Skeletal muscle tissue (tissue), 4 donors: ENCODE data around the gene IPPK. TPM values are rescaled to one million over a fixed set of nuclear protein-coding genes. Genes with fewer than 3 reads are reported as not detected.
A peak's percentile ranks its signal among the peaks of the same experiment; 100 is the strongest.
"Not testable (repeated sequence)": the region's sequence is repeated elsewhere in the genome, so short reads cannot be mapped to it uniquely, and the experiment has no call there.

Experiments
- H3K27ac ChIP-seq: one replicate; pipeline ENCODE4 v1.7.0; 2013; ENCODE audit warnings: mild to moderate bottlenecking, low read depth, low read length, inconsistent platforms
- H3K27me3 ChIP-seq, 3 donors: one replicate each; pipeline ENCODE4 v1.7.0; 2013; ENCODE audit warnings: low read length in 3 of 3; ENCODE audit not compliant: control insufficient read depth in 3 of 3, insufficient read depth in 3 of 3
- H3K36me3 ChIP-seq, 3 donors: one replicate each; pipeline ENCODE4 v1.7.0; 2013; ENCODE audit warnings: low read length in 3 of 3; ENCODE audit not compliant: control insufficient read depth in 3 of 3, insufficient read depth in 3 of 3
- H3K4me1 ChIP-seq, 3 donors: one replicate each; pipeline ENCODE4 v1.7.0; 2013; ENCODE audit warnings: low read length in 3 of 3, mild to moderate bottlenecking in 3 of 3; ENCODE audit not compliant: control insufficient read depth in 3 of 3, insufficient read depth in 3 of 3
- H3K4me3 ChIP-seq, 3 donors: one replicate each; pipeline ENCODE4 v1.7.0; 2013; ENCODE audit warnings: low read length in 3 of 3
- H3K9ac ChIP-seq, 3 donors: one replicate each; pipeline ENCODE4 v1.7.0; 2013; ENCODE audit warnings: low read length in 3 of 3, mild to moderate bottlenecking in 3 of 3, moderate library complexity in 2 of 3, low read depth in 1 of 3
- H3K9me3 ChIP-seq, 3 donors: one replicate each; pipeline ENCODE4 v1.7.0; 2013; ENCODE audit warnings: low read length in 3 of 3; ENCODE audit not compliant: control insufficient read depth in 3 of 3
- total RNA-seq: library from RNA; depleted of rRNA; stranded (reverse); fragments of >200 nt; gene quantifications from one replicate; pipeline ENCODE4 v1.2.3, GENCODE V29; 2014
- donor health status: Osteomylitis.

The IPPK gene
- total RNA-seq, 1 donor from 2014 or later, result 6.3 TPM

DNA sequence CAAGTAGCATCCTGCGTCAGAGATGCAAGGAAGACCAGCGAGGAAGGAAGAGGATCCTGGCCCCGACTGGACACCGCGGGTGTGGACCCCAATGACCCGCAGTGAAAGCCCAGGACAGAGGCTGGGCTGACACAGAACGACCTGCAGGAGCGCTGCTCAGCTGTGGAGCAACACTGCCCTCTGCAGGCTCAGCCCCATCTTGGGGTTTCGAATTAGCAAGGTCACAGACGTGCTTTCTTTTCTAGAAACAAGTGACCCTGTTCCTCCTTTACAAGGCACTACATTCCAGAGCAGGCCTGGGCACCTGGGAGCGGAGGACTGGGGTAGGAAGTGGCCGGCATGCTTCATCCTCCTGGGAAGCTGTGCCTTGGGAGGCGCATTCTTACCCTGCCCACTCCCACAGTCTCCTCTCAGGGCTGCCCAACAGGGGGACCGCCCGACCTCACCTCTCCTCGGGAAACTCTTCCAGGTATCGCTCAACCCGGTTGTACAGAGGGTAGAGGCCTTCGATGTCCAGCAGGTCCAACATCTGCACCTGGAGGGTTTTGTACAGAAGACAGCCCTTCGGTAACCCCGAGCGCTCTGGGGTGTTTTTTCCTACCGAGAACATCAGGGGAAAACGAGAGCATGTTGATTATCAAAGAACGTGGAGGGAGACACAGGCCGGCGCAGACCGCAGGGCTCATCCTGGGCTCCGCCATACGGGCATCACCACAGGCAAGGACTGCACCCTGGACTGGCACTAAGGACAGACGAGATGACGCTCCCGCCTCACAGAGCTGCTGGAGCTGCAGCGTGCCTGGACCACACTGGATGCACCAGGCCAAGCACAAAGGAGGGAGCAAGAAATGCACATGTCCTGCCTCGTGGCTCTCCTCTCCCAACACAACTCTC, 35.0 kb downstream of the IPPK start:
- H3K27ac ChIP-seq, result no peak overlapping the region
- no peaks in the 10 kb centered on the region for H3K9me3 ChIP-seq
- no peaks in the 10 kb centered on the region for H3K27me3 ChIP-seq
- H3K4me3 ChIP-seq, result peak overlapping the region; percentile 32 to 41 (median 35)
- H3K36me3 ChIP-seq, result peaks cover 43 to 54% (median 53%) of the 10 kb centered on the region in 3 donors
- H3K4me1 ChIP-seq, result peaks cover 7 to 10% (median 8%) of the 10 kb centered on the region in 3 donors
- peak overlapping the region in 2 of 3 donors; percentile 25 to 69 for H3K9ac ChIP-seq

DNA sequence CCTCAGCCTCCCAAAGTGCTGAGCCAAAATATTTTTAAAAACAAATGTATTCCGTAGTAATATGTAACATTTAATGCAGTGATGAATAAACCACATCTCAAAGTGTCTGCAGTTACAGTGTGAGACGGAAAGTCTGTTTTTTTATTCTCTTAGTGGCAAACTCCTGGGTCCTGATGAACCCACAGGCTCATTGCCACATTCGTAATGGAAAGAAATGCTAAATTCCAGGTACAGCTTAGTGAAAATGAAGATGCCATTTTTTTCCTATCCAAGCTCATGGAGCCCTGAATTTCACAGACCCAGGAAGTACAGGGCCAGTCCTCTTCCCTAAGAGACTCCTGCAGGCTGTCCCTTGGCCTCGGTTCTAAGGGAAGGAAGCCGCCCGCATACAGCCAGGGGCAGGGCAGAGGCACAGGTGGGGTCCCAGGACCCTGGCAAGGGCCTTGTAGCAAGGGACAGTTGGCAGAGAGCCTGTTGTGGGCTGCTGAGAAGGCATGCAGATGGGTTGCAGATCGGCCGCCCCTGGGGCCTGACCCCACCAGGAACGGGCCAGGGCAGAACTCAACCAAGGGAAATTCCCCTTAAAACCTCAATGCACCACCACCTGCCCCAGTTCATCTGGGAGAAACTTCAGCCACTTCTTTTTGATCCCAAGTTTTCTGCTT, 36.2 kb downstream of the IPPK start:
- Histone ChIP-seq H3K36me3 (peaks cover 34 to 50% (median 46%) of the 10 kb centered on the region in 3 donors), H3K9me3 (no peaks in the 10 kb centered on the region), H3K4me1 (peaks cover 7 to 10% (median 8%) of the 10 kb centered on the region in 3 donors), H3K27me3 (no peaks in the 10 kb centered on the region), H3K4me3 (no peak overlapping the region), H3K9ac (no peak overlapping the region), H3K27ac (no peak overlapping the region)

DNA sequence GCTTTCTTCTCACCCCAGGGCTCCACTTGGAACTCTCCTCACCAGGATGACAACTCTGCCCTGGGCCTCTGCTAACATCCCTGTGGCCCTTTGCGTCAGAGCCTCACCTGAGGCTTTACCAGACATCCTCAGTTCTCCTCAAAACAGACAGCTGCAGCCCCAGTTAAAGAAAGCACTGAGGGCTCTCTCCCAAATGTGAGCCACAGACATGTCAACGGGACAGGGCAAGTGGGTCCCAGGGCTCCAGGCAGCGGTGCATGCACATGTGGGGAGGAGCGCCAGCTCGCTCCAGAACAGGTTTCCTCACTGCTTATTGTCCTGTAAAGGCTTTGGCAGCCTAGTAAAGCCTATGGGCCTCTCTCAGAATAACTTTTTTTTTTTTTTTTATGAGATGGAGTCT, 37.3 kb downstream of the IPPK start:
- no peak overlapping the region for H3K27ac ChIP-seq
- no peaks in the 10 kb centered on the region for H3K27me3 ChIP-seq
- H3K9ac ChIP-seq, result peak overlapping the region in 1 of 3 donors; percentile 33
- peaks cover 7 to 10% (median 8%) of the 10 kb centered on the region in 3 donors for H3K4me1 ChIP-seq
- H3K9me3 ChIP-seq, result no peaks in the 10 kb centered on the region
- H3K4me3 ChIP-seq, result no peak overlapping the region
- H3K36me3 ChIP-seq, result peaks cover 28 to 44% (median 37%) of the 10 kb centered on the region in 3 donors

DNA sequence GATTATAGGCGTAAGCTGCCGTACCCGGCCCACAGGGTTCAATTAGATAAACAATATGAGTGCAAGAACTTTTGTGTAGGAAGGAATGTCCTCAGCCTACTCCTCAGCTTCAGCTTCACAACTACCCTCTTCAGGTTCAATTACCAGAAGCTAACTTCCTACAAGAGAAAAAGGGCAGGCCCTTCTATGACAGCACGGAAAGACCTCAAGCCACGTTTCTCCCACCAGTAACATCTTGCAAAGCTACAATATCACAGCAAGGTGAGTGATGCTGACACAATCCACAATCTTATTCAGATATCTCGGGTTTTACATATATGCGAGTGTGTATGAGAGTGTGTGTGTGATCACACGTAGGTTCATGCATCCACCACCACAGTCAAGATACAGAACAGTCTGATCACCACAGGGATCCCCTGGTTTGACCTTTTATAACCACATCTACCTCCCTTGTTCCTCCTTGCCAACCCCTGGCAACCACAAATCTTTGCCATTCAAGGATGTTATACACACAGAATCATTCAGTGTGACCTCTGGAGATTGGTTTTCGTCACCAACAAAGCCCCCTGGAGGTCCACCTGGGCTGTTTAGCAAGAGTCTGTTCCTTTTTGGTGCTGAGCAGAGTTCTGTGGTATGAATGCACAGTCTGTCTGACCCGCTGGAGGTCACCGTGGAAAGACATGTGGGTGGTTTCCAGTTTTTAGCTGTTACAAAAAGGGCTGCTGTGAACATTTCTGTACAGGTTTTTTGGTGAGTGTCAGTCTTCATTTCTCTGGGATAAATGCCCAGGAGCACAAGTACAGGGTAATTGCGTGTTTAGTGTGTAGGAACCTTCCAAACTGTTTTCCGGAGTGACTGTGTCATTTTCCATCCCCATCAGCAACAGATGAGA, 38.2 kb downstream of the IPPK start:
- no peak overlapping the region for H3K4me3 ChIP-seq
- H3K36me3 ChIP-seq, result peaks cover 23 to 37% (median 31%) of the 10 kb centered on the region in 3 donors
- H3K9ac ChIP-seq, result no peak overlapping the region
- peaks cover 7 to 10% (median 8%) of the 10 kb centered on the region in 3 donors for H3K4me1 ChIP-seq
- no peaks in the 10 kb centered on the region for H3K27me3 ChIP-seq
- H3K9me3 ChIP-seq, result no peaks in the 10 kb centered on the region
- H3K27ac ChIP-seq, result no peak overlapping the region

DNA sequence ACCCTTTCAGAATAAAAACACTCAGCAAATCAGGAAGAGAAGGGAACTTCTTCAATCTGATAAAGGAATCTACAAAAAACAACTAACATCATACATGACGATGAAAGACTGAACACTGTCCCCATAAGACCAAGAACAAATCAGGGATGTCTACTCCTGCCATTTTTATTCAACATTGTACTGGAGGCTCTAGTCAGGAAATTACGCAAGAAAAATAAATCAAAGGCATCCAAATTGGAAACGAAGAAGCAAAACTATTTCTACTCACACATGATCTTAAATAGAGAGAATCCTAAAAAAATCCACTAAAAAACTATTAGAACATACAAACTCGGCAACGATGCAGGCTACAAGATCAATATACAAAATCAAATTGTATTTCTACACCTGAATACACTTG, 42.3 kb downstream of the IPPK start:
- no peaks in the 10 kb centered on the region for H3K27me3 ChIP-seq
- H3K9ac ChIP-seq, result no peak overlapping the region
- H3K9me3 ChIP-seq, result no peaks in the 10 kb centered on the region
- H3K36me3 ChIP-seq, result peaks cover 11 to 24% (median 23%) of the 10 kb centered on the region in 3 donors
- no peaks in the 10 kb centered on the region for H3K4me1 ChIP-seq
- H3K4me3 ChIP-seq, result no peak overlapping the region
- no peak overlapping the region for H3K27ac ChIP-seq

DNA sequence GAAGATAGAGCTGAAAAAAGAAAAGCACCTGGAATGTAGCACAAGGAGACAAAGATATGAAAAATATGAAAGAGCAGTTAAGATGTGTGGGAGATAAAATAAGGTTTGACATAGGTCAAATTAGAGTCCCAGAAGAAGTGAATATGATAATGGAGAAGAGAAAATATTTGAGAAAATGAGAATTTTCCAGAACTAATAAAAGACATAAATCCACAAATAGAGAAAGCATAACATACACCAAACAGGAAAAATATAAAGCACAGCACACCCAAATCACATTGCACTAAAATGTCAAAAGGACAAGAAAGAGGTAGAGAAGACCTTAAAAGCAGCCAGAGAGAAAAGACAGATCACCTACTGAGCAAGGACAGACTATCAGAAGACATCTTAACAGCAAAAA, 43.4 kb downstream of the IPPK start:
- H3K27ac ChIP-seq, result no peak overlapping the region
- H3K36me3 ChIP-seq, result peaks cover 3 to 13% (median 12%) of the 10 kb centered on the region in 3 donors

DNA sequence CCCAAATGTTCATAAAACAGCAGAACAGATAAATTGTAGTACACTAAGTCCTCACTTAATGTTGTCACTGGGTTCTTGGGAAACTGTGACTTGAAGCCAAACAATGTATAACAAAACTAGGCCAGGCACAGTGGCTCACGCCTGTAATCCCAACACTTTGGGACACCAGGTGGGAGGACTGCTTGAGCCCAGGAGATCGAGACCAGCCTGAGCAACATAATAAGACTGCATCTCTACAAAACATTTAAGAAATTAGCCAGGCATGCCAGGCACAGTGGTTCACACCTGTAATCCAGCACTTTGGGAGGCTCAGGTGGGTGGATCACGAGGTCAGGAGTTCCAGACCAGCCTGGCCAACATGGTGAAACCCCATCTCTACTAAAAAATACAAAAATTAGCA, 46.0 kb downstream of the IPPK start:
- peaks cover 11 to 20% (median 18%) of the 10 kb centered on the region in 3 donors for H3K36me3 ChIP-seq
- H3K9ac ChIP-seq, H3K4me1 ChIP-seq, H3K9me3 ChIP-seq, H3K27ac ChIP-seq, H3K27me3 ChIP-seq, H3K4me3 ChIP-seq: not testable (repeated sequence)

More for the DNA sequence above, 43.4 kb downstream of the IPPK start:
- Histone ChIP-seq H3K9ac (no peak overlapping the region), H3K9me3 (no peaks in the 10 kb centered on the region), H3K4me1 (no peaks in the 10 kb centered on the region), H3K27me3 (no peaks in the 10 kb centered on the region), H3K4me3 (no peak overlapping the region)

DNA sequence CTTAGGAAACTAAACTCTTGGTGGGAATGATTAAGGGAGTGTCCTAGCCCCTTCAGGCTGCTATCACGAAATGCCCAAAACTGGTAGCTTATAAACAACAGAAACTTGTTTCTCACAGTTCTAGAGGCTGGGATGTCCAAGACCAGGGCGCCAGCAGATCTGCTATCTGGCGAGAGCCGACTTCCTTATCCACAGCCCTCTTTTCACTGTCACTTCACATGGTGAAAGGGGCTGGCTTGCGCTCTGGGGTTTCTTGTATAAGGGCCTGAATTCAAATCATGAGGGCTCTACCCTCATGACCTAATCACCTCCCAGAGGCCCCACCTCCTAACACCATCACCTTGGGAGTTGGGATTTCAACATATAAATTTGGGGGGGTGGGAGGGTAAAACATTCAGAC, 49.1 kb downstream of the IPPK start:
- Histone ChIP-seq H3K27me3 (no peaks in the 10 kb centered on the region), H3K9me3 (no peaks in the 10 kb centered on the region), H3K27ac (no peak overlapping the region), H3K4me1 (peaks cover 8 to 22% (median 13%) of the 10 kb centered on the region in 3 donors), H3K4me3 (no peak overlapping the region), H3K36me3 (peaks cover 16 to 28% (median 23%) of the 10 kb centered on the region in 3 donors), H3K9ac (no peak overlapping the region)

DNA sequence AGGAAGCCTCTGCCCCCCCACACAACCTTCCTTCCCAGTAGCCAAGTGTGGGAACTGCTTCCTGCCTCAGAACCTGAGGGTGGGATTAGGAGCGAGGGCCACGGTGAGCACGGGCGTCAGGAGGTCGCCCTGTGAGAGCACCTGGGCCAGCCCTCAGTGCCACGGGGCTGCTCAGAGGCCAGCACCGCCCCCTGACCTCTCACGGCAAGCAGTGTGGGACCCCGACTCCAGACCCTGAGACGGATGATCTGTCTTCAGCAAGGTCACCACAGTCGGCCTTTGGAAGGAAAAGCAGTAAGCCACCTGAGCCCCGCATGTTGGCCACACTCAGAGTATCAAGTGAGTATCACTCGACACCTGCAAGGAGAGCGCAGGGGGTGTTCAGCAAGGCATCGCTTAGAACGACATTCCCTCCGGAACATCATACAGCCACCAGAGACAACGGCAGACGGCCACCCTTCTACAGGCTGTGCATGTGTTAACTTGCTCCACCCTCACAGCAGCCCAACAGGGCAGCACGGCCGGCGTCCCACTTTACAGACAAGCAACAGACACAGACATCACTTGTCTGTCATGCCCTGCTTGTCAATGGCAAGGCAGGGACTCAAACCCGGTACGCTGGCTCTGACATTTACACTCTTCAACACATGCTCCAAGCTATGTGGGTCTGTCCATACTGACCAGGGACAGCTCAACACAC, 50.2 kb downstream of the IPPK start:
- H3K9me3 ChIP-seq, result no peaks in the 10 kb centered on the region
- peaks cover 20 to 35% (median 31%) of the 10 kb centered on the region in 3 donors for H3K36me3 ChIP-seq
- H3K9ac ChIP-seq, result no peak overlapping the region
- H3K27ac ChIP-seq, result no peak overlapping the region
- peaks cover 13 to 31% (median 14%) of the 10 kb centered on the region in 3 donors for H3K4me1 ChIP-seq
- no peaks in the 10 kb centered on the region for H3K27me3 ChIP-seq
- H3K4me3 ChIP-seq, result no peak overlapping the region
